IPS DF 19.7 (cell line): ENCODE results near the gene IFT81.
"Not testable (repeated sequence)": the region's sequence is repeated elsewhere in the genome, so short reads cannot be mapped to it uniquely, and the experiment has no call there.

ENCODE experiments used
- DNase-seq: peaks from one replicate; pipeline ENCODE4 v3.0.0-alpha.2; 2013; ENCODE audit warnings: low read depth, low spot score

IFT81 gene

GRCh38 chr12:110199339-110200123 is 75.4 kb downstream of the IFT81 start:
- DNase-seq, result peak; percentile 52

- DNase-seq, result no peak
Observed at GRCh38 chr12:110200124-110200417, 75.9 kb downstream of the IFT81 start.

GRCh38 chr12:110201995-110202394 is 77.8 kb downstream of the IFT81 start:
- DNase-seq, result no peak

GRCh38 chr12:110203546-110203945 is 79.4 kb downstream of the IFT81 start:
- no peak for DNase-seq

GRCh38 chr12:110205931-110206330 is 81.8 kb downstream of the IFT81 start:
- DNase-seq, result no peak

GRCh38 chr12:110211639-110212536 is 87.7 kb downstream of the IFT81 start:
- not testable (repeated sequence) for DNase-seq

GRCh38 chr12:110217996-110218674 is 94.0 kb downstream of the IFT81 start:
- DNase-seq, result no peak

GRCh38 chr12:110222027-110222426 is 97.9 kb downstream of the IFT81 start:
- DNase-seq, result no peak

- no peak for DNase-seq
Observed at GRCh38 chr12:110222433-110222832, 98.3 kb downstream of the IFT81 start.

GRCh38 chr12:110223777-110224378 is 99.7 kb downstream of the IFT81 start:
- no peak for DNase-seq

- DNase-seq, result no peak
Observed at GRCh38 chr12:110224379-110225304, 100.5 kb downstream of the IFT81 start.

GRCh38 chr12:110227138-110227537 is 103.0 kb downstream of the IFT81 start:
- no peak for DNase-seq

- DNase-seq, result not testable (repeated sequence)
Observed at GRCh38 chr12:110228348-110228747, 104.2 kb downstream of the IFT81 start.

GRCh38 chr12:110228756-110229155 is 104.6 kb downstream of the IFT81 start:
- no peak for DNase-seq

- no peak for DNase-seq
Observed at GRCh38 chr12:110229409-110229808, 105.3 kb downstream of the IFT81 start.

GRCh38 chr12:110230655-110231054 is 106.5 kb downstream of the IFT81 start:
- no peak for DNase-seq

GRCh38 chr12:110233212-110233903 is 109.2 kb downstream of the IFT81 start:
- DNase-seq, result no peak

GRCh38 chr12:110234331-110234751 is 110.2 kb downstream of the IFT81 start:
- no peak for DNase-seq

- no peak for DNase-seq
Observed at GRCh38 chr12:110234755-110235154, 110.6 kb downstream of the IFT81 start.

- no peak for DNase-seq
Observed at GRCh38 chr12:110235383-110235782, 111.2 kb downstream of the IFT81 start.
